Measurements from ENCODE around the gene IL4R.
A peak's percentile ranks its signal among the peaks of the same experiment; 100 is the strongest.

Gene IL4R

GRCh38 chr16:27289669-27290068, 24.1 kb upstream of the IL4R start:
- DNase-seq = no peak

- no peak for DNase-seq
These were observed 23.2 kb upstream of the IL4R start for GRCh38 chr16:27290562-27290961.

GRCh38 chr16:27291106-27291505, 22.7 kb upstream of the IL4R start:
- DNase-seq = no peak

GRCh38 chr16:27291722-27292240, 22.0 kb upstream of the IL4R start:
- DNase-seq = no peak

- DNase-seq = no peak
These were observed 20.4 kb upstream of the IL4R start for GRCh38 chr16:27293343-27293742.

GRCh38 chr16:27298132-27298531, 15.6 kb upstream of the IL4R start:
- no peak for DNase-seq

GRCh38 chr16:27301236-27301861, 12.4 kb upstream of the IL4R start:
- no peak for DNase-seq

GRCh38 chr16:27302126-27302525, 11.6 kb upstream of the IL4R start:
- DNase-seq = no peak

- DNase-seq = no peak
These were observed 10.3 kb upstream of the IL4R start for GRCh38 chr16:27303256-27304100.

- DNase-seq = no peak
These were observed 9.7 kb upstream of the IL4R start for GRCh38 chr16:27304102-27304501.

- DNase-seq = no peak
These were observed 8.7 kb upstream of the IL4R start for GRCh38 chr16:27304881-27305745.

- DNase-seq = no peak
These were observed 7.8 kb upstream of the IL4R start for GRCh38 chr16:27305839-27306442.

GRCh38 chr16:27308792-27309191, 5.0 kb upstream of the IL4R start:
- no peak for DNase-seq

- no peak for DNase-seq
These were observed 3.0 kb upstream of the IL4R start for GRCh38 chr16:27310576-27311447.

- DNase-seq = no peak
These were observed 2.3 kb upstream of the IL4R start for GRCh38 chr16:27311448-27311830.

- DNase-seq = no peak
These were observed 1.9 kb upstream of the IL4R start for GRCh38 chr16:27311897-27312303.

GRCh38 chr16:27312580-27313421, 973 bp upstream of the IL4R start:
- DNase-seq = no peak

GRCh38 chr16:27314161-27314723, 468 bp downstream of the IL4R start:
- DNase-seq = peak; percentile 75

GRCh38 chr16:27314986-27315332, 1.2 kb downstream of the IL4R start:
- DNase-seq = no peak

GRCh38 chr16:27315333-27316037, 1.7 kb downstream of the IL4R start:
- DNase-seq = no peak

Measured in femur (tissue), 1 donor.